Measurements from ENCODE around the gene TAP2. TPM values are rescaled to one million over a fixed set of nuclear protein-coding genes. Genes with fewer than 3 reads are reported as not detected.

TAP2 gene
- total and polyA plus RNA-seq, 2 of the 13 experiments (the other 11 are each of a cell fraction or from before 2014, with no cell fraction given) = 10.3 to 17.6 TPM

DNA sequence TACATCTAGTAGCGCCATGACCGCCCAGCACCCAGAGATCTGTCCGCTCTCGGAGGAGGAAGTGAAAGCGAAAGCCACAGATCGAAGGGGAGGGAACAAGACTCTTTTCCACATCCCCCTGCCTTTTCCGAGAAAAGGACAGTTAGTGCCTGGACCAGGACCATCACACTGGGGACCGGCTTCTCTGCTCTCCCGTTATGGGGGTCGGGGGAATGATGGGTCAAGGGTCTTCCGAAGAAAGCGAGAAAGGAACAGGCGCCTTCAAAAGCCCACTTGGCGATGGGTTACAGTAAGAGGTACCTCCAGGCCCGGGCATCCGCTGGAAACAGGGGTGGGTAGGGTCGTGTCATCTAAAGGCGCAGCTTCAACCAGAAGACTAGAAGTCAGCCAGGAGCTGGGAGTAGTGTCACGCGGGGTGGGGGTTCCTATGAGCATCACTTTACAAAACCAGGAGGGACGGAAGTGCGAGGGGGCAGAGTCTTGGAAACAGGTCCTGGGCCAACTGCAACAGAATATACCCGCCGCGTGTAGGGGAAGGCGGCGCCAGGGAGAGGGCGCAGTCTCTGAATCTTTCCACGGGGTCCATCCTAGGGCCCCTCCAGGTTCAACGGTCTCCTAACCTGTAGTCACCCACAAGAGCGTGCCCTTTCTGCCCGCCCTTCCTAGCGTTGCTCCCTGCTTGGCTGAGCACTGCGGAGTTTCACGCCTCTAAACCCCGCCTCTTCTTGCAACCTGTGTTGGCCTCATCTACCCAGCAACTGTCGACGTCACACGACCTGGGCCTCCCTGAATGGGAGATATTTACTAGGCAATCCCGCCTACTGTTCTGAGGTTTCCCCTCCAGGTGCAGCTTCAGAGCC lies 5.7 kb upstream of the TAP2 start, which contains the start of gene PSMB8 (continued):
- no peak for TF ChIP-seq EZH2 (conservative IDR thresholded peaks at IDR 0.05; ENCODE audit: low read depth, low read length)
- 0 out of 2 replicates have a peak, but pooled peaks have one; percentile 8 for TF ChIP-seq ZNF331 (CRISPR knock-in tag; IDR thresholded peaks at IDR 0.05)
- TF ChIP-seq ZMYM3 (CRISPR knock-in tag; IDR thresholded peaks at IDR 0.05) = no peak
- TF ChIP-seq TMF1 (CRISPR knock-in tag; IDR thresholded peaks at IDR 0.05; ENCODE audit: low read depth) = peak; percentile 77; the same call in 1 of the 2 replicates
- TF ChIP-seq ZNF251 (CRISPR knock-in tag; IDR thresholded peaks at IDR 0.05) = no peak
- TF ChIP-seq, protein P1, sequence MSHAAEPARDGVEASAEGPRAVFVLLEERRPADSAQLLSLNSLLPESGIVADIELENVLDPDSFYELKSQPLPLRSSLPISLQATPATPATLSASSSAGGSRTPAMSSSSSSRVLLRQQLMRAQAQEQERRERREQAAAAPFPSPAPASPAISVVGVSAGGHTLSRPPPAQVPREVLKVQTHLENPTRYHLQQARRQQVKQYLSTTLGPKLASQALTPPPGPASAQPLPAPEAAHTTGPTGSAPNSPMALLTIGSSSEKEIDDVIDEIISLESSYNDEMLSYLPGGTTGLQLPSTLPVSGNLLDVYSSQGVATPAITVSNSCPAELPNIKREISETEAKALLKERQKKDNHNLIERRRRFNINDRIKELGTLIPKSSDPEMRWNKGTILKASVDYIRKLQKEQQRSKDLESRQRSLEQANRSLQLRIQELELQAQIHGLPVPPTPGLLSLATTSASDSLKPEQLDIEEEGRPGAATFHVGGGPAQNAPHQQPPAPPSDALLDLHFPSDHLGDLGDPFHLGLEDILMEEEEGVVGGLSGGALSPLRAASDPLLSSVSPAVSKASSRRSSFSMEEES (CRISPR knock-in tag; IDR thresholded peaks at IDR 0.05) = no peak
- TF ChIP-seq HNF4A (CRISPR knock-in tag; IDR thresholded peaks at IDR 0.05) = no peak
- TF ChIP-seq KMT2B (CRISPR knock-in tag; IDR thresholded peaks at IDR 0.05) = peak; percentile 80
- TF ChIP-seq CREB1 (IDR thresholded peaks at IDR 0.05) = peak; percentile 97
- peak; percentile 98 for TF ChIP-seq CREB1 (CRISPR knock-in tag; IDR thresholded peaks at IDR 0.05)
- no peak for TF ChIP-seq TOPORS (CRISPR knock-in tag; IDR thresholded peaks at IDR 0.05)
- TF ChIP-seq, protein P2, sequence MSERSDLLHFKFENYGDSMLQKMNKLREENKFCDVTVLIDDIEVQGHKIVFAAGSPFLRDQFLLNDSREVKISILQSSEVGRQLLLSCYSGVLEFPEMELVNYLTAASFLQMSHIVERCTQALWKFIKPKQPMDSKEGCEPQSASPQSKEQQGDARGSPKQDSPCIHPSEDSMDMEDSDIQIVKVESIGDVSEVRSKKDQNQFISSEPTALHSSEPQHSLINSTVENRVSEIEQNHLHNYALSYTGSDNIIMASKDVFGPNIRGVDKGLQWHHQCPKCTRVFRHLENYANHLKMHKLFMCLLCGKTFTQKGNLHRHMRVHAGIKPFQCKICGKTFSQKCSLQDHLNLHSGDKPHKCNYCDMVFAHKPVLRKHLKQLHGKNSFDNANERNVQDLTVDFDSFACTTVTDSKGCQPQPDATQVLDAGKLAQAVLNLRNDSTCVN (CRISPR knock-in tag; IDR thresholded peaks at IDR 0.05; ENCODE audit: borderline replicate concordance) = no peak
- peak; percentile 81 for TF ChIP-seq NFYC (CRISPR knock-in tag; IDR thresholded peaks at IDR 0.05)
- TF ChIP-seq RFXANK (CRISPR knock-in tag; IDR thresholded peaks at IDR 0.05) = peak; percentile 100
- TF ChIP-seq SETDB1 (CRISPR knock-in tag; IDR thresholded peaks at IDR 0.05; ENCODE audit: borderline replicate concordance) = no peak
- no peak for TF ChIP-seq DBP (CRISPR knock-in tag; IDR thresholded peaks at IDR 0.05; ENCODE audit: not compliant biosample characterization)
- TF ChIP-seq ZNF790 (CRISPR knock-in tag; IDR thresholded peaks at IDR 0.05; ENCODE audit: borderline replicate concordance) = no peak
- no peak for TF ChIP-seq SMARCC2 (IDR thresholded peaks at IDR 0.05)
- TF ChIP-seq ZNF883 (CRISPR knock-in tag; IDR thresholded peaks at IDR 0.05; ENCODE audit: not compliant biosample characterization) = no peak
- TF ChIP-seq ZNF674 (CRISPR knock-in tag; IDR thresholded peaks at IDR 0.05; ENCODE audit: low read depth) = no peak
- TF ChIP-seq, protein P3, sequence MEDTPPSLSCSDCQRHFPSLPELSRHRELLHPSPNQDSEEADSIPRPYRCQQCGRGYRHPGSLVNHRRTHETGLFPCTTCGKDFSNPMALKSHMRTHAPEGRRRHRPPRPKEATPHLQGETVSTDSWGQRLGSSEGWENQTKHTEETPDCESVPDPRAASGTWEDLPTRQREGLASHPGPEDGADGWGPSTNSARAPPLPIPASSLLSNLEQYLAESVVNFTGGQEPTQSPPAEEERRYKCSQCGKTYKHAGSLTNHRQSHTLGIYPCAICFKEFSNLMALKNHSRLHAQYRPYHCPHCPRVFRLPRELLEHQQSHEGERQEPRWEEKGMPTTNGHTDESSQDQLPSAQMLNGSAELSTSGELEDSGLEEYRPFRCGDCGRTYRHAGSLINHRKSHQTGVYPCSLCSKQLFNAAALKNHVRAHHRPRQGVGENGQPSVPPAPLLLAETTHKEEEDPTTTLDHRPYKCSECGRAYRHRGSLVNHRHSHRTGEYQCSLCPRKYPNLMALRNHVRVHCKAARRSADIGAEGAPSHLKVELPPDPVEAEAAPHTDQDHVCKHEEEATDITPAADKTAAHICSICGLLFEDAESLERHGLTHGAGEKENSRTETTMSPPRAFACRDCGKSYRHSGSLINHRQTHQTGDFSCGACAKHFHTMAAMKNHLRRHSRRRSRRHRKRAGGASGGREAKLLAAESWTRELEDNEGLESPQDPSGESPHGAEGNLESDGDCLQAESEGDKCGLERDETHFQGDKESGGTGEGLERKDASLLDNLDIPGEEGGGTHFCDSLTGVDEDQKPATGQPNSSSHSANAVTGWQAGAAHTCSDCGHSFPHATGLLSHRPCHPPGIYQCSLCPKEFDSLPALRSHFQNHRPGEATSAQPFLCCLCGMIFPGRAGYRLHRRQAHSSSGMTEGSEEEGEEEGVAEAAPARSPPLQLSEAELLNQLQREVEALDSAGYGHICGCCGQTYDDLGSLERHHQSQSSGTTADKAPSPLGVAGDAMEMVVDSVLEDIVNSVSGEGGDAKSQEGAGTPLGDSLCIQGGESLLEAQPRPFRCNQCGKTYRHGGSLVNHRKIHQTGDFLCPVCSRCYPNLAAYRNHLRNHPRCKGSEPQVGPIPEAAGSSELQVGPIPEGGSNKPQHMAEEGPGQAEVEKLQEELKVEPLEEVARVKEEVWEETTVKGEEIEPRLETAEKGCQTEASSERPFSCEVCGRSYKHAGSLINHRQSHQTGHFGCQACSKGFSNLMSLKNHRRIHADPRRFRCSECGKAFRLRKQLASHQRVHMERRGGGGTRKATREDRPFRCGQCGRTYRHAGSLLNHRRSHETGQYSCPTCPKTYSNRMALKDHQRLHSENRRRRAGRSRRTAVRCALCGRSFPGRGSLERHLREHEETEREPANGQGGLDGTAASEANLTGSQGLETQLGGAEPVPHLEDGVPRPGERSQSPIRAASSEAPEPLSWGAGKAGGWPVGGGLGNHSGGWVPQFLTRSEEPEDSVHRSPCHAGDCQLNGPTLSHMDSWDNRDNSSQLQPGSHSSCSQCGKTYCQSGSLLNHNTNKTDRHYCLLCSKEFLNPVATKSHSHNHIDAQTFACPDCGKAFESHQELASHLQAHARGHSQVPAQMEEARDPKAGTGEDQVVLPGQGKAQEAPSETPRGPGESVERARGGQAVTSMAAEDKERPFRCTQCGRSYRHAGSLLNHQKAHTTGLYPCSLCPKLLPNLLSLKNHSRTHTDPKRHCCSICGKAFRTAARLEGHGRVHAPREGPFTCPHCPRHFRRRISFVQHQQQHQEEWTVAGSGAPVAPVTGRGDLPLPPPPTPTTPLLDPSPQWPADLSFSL (CRISPR knock-in tag; IDR thresholded peaks at IDR 0.05) = no peak
